ENCODE data around the gene LILRA6.
A peak's percentile ranks its signal among the peaks of the same experiment; 100 is the strongest.
"Not testable (repeated sequence)": the region's sequence is repeated elsewhere in the genome, so short reads cannot be mapped to it uniquely, and the experiment has no call there.

LILRA6 gene

GRCh38 chr19:54230031-54230430 lies 12.6 kb downstream of the LILRA6 start:
- DNase-seq: no peak

- no peak for DNase-seq
Observed at GRCh38 chr19:54229146-54229545, 13.4 kb downstream of the LILRA6 start.

- DNase-seq: not testable (repeated sequence)
Observed at GRCh38 chr19:54224619-54225018, 18.0 kb downstream of the LILRA6 start.

GRCh38 chr19:54223937-54224281 lies 18.7 kb downstream of the LILRA6 start:
- not testable (repeated sequence) for DNase-seq

- DNase-seq: not testable (repeated sequence)
Observed at GRCh38 chr19:54223277-54223936, 19.2 kb downstream of the LILRA6 start.

- not testable (repeated sequence) for DNase-seq
Observed at GRCh38 chr19:54222474-54223276, 19.9 kb downstream of the LILRA6 start, which contains the start of gene LILRB3. Gene LILRB3 (minus strand): TSS chr19:54223007. CDS start chr19:54222976, 31 bp downstream.

GRCh38 chr19:54221947-54222346 lies 20.6 kb downstream of the LILRA6 start:
- not testable (repeated sequence) for DNase-seq

- DNase-seq: not testable (repeated sequence)
Observed at GRCh38 chr19:54219702-54220101, 22.9 kb downstream of the LILRA6 start.

GRCh38 chr19:54218960-54219661 lies 23.5 kb downstream of the LILRA6 start:
- no peak for DNase-seq

GRCh38 chr19:54218259-54218658 lies 24.3 kb downstream of the LILRA6 start:
- no peak for DNase-seq

- not testable (repeated sequence) for DNase-seq
Observed at GRCh38 chr19:54217517-54218247, 24.9 kb downstream of the LILRA6 start.

- no peak for DNase-seq
Observed at GRCh38 chr19:54216869-54217268, 25.7 kb downstream of the LILRA6 start.

GRCh38 chr19:54214734-54215133 lies 27.9 kb downstream of the LILRA6 start:
- DNase-seq: not testable (repeated sequence)

- DNase-seq: not testable (repeated sequence)
Observed at GRCh38 chr19:54214217-54214616, 28.4 kb downstream of the LILRA6 start.

- DNase-seq: no peak
Observed at GRCh38 chr19:54211235-54211634, 31.4 kb downstream of the LILRA6 start.

GRCh38 chr19:54209811-54210494 lies 32.6 kb downstream of the LILRA6 start:
- DNase-seq: peak in 2 of 5 experiments; percentile 28 to 50

- DNase-seq: no peak
Observed at GRCh38 chr19:54209058-54209810, 33.4 kb downstream of the LILRA6 start.

GRCh38 chr19:54208784-54209057 lies 33.9 kb downstream of the LILRA6 start:
- no peak for DNase-seq

GRCh38 chr19:54207983-54208783 lies 34.4 kb downstream of the LILRA6 start:
- DNase-seq: peak in 2 of 5 experiments; percentile 28 to 72

- DNase-seq: no peak
Observed at GRCh38 chr19:54207676-54207982, 35.0 kb downstream of the LILRA6 start.

- not testable (repeated sequence) for DNase-seq
Observed at GRCh38 chr19:54207193-54207592, 35.4 kb downstream of the LILRA6 start.

Data from T-helper 2 cell (primary cell).